Measurements from ENCODE around the gene ZC3H7A. TPM values are rescaled to one million over a fixed set of nuclear protein-coding genes. Genes with fewer than 3 reads are reported as not detected.

Gene ZC3H7A, protein sequence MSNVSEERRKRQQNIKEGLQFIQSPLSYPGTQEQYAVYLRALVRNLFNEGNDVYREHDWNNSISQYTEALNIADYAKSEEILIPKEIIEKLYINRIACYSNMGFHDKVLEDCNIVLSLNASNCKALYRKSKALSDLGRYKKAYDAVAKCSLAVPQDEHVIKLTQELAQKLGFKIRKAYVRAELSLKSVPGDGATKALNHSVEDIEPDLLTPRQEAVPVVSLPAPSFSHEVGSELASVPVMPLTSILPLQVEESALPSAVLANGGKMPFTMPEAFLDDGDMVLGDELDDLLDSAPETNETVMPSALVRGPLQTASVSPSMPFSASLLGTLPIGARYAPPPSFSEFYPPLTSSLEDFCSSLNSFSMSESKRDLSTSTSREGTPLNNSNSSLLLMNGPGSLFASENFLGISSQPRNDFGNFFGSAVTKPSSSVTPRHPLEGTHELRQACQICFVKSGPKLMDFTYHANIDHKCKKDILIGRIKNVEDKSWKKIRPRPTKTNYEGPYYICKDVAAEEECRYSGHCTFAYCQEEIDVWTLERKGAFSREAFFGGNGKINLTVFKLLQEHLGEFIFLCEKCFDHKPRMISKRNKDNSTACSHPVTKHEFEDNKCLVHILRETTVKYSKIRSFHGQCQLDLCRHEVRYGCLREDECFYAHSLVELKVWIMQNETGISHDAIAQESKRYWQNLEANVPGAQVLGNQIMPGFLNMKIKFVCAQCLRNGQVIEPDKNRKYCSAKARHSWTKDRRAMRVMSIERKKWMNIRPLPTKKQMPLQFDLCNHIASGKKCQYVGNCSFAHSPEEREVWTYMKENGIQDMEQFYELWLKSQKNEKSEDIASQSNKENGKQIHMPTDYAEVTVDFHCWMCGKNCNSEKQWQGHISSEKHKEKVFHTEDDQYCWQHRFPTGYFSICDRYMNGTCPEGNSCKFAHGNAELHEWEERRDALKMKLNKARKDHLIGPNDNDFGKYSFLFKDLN
- 50.1 and 52.6 TPM in 2 replicates for total RNA-seq

- DNase-seq (ENCODE audit: low read depth): peak; percentile 76
- TF ChIP-seq CTCF (IDR thresholded peaks at IDR 0.05; ENCODE audit: insufficient read depth, low read length, poor library complexity, severe bottlenecking): no peak
- Histone ChIP-seq H3K4me3 (ENCODE audit: low read depth, low read length) (peak within 1 kb of the TSS; percentile 95), H3K27me3 (ENCODE audit: control insufficient read depth, insufficient read depth, low read length) (no peaks in the 10 kb centered on the region), H3K36me3 (ENCODE audit: control insufficient read depth, insufficient read depth, low read length) (no peaks in the 10 kb centered on the region)
These were observed at the start of gene ZC3H7A for GRCh38 chr16:11797166-11797956. Gene ZC3H7A, minus strand, starts transcription at chr16:11797258. Its CDS starts 14,904 bp downstream, at chr16:11782354.

DNA sequence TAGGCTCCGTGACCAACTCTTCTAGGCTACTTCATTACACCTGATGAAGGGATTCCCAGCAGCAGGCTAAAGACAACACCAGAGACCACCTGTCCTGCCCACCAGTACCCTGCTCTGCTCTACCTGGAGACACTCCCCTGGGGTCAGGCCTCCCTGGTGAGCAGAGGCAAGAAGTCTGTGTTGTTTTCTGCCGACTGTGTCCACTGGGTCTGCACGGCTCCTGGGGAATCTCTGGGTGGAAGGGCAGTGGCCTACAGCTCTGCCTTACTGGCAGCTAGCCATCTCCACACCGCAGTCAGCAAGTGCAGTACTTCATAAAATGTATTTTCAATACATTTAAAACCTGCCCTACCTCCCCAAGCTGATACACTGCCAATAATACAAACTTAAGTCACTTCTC, 47.4 kb upstream of the ZC3H7A start:
- no peak for TF ChIP-seq CTCF (IDR thresholded peaks at IDR 0.05; ENCODE audit: insufficient read depth, low read length, poor library complexity, severe bottlenecking)
- no peak for DNase-seq (ENCODE audit: low read depth)
- no peaks in the 10 kb centered on the region for H3K27me3 ChIP-seq (ENCODE audit: control insufficient read depth, insufficient read depth, low read length)
- no peak overlapping the region for H3K4me3 ChIP-seq (ENCODE audit: low read depth, low read length)
- peaks cover 9% of the 10 kb centered on the region for H3K36me3 ChIP-seq (ENCODE audit: control insufficient read depth, insufficient read depth, low read length)

GRCh38 chr16:11843861-11844260, 46.8 kb upstream of the ZC3H7A start:
- H3K4me3 ChIP-seq (ENCODE audit: low read depth, low read length): no peak overlapping the region
- no peak for DNase-seq (ENCODE audit: low read depth)
- peaks cover 8% of the 10 kb centered on the region for H3K36me3 ChIP-seq (ENCODE audit: control insufficient read depth, insufficient read depth, low read length)
- H3K27me3 ChIP-seq (ENCODE audit: control insufficient read depth, insufficient read depth, low read length): no peaks in the 10 kb centered on the region
- TF ChIP-seq CTCF (IDR thresholded peaks at IDR 0.05; ENCODE audit: insufficient read depth, low read length, poor library complexity, severe bottlenecking): no peak

DNA sequence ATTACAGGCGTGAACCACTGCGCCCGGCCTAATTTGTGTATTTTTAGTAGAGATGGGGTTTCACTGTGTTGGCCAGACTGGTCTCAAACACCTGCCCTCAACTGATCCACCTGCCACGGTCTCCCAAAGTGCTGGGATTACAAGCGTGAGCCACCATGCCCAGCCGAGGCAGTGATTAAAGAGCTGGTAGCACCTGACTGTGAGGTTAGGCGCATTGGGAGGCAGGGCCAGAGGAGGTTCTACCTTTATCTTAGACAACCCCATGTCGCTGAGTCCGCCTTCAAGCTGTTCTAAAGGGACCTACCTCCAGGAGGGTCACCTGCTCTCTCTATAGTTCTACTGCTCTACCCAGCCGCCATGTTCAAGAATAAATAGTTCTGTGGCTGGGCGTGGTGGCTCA, 46.1 kb upstream of the ZC3H7A start:
- Histone ChIP-seq H3K36me3 (ENCODE audit: control insufficient read depth, insufficient read depth, low read length) (peaks cover 8% of the 10 kb centered on the region), H3K27me3 (ENCODE audit: control insufficient read depth, insufficient read depth, low read length) (no peaks in the 10 kb centered on the region), H3K4me3 (ENCODE audit: low read depth, low read length) (no peak overlapping the region)
- no peak for DNase-seq (ENCODE audit: low read depth)
- TF ChIP-seq CTCF (IDR thresholded peaks at IDR 0.05; ENCODE audit: insufficient read depth, low read length, poor library complexity, severe bottlenecking): no peak

DNA sequence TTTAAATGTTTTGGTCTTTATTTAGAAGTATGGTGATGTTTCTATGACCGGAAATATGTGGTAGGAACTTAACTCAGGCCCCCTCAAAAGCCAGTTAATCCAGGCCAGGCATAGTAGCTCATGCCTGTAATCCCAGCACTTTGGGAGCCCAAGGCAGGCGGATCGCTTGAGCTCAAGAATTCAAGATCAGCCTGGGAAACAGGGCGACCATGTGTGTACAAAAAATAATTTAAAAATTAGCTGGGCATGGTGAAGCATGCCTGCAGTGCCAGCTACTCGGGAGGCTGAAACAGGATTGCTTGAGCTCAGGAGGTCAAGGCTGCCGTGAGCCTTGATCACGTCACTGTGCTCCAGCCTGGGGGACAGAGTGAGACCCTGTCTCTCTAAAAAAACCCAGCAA, 44.0 kb upstream of the ZC3H7A start:
- no peak overlapping the region for H3K4me3 ChIP-seq (ENCODE audit: low read depth, low read length)
- DNase-seq (ENCODE audit: low read depth): no peak
- no peaks in the 10 kb centered on the region for H3K27me3 ChIP-seq (ENCODE audit: control insufficient read depth, insufficient read depth, low read length)
- TF ChIP-seq CTCF (IDR thresholded peaks at IDR 0.05; ENCODE audit: insufficient read depth, low read length, poor library complexity, severe bottlenecking): no peak
- peaks cover 6% of the 10 kb centered on the region for H3K36me3 ChIP-seq (ENCODE audit: control insufficient read depth, insufficient read depth, low read length)
